ENCODE data around the gene PTDSS2. TPM values are rescaled to one million over a fixed set of nuclear protein-coding genes. Genes with fewer than 3 reads are reported as not detected.

Gene PTDSS2
- total and polyA plus RNA-seq, 2 of the 4 experiments (the other 2 are of a cell fraction) = 23.5 to 26.6 TPM

DNA sequence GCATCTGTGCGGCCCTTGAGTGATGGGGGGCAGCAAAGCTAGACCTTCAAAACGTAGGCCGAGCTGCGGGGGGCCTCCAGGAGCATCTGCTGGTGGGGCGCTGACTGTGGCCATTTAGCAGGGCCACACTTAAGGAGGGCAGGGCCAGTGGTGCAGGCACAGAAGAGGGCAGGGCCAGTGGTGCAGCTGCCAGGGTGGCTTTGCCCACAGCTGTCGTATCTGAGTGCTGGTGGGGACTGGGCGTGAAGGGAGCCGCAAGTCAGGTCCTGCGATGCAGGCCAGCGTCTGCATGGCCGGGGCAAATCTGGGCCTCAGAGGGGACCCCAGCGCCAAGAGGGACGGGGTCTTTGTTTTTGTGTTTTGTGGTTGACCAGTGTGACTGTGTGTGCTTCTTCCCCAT, 29.2 kb downstream of the PTDSS2 start:
- dilution Hi-C loops (cut with HindIII; ENCODE audit: low sequenced_read_pairs, unreplicated experiment) = no loop called here
- no peak overlapping the region for H3K4ac ChIP-seq (ENCODE audit: low read depth, low read length)
- no peak overlapping the region for H3K56ac ChIP-seq (ENCODE audit: extremely low read depth, insufficient read depth, low read length)
- H4K5ac ChIP-seq (ENCODE audit: low read depth, low read length) = no peak overlapping the region
- no peak overlapping the region for H2AK9ac ChIP-seq (replicated peaks; ENCODE audit: low read depth, low read length, poor library complexity)
- no peak overlapping the region for H3K14ac ChIP-seq (replicated peaks; ENCODE audit: low read depth, low read length)
- H3K18ac ChIP-seq (ENCODE audit: low read depth, low read length) = no peak overlapping the region
- ChIA-PET POLR2A (ENCODE audit: unreplicated experiment) (no interaction called here), CTCF (no interaction called here)
- no TSS peak for BruUV-seq (replicated peaks)
- in situ Hi-C loops (cut with MboI; ENCODE audit: low sequenced_read_pairs) = no loop called here
- H3K9me3 ChIP-seq (ENCODE audit: control insufficient read depth, insufficient read depth, low read length) = no peaks in the 10 kb centered on the region
- no peak for ATAC-seq (ENCODE audit: low read depth)
- no peaks in the 10 kb centered on the region for H3K27me3 ChIP-seq (ENCODE audit: control insufficient read depth, insufficient read depth, low read length)
- DNase-seq = no peak
- H2BK120ac ChIP-seq (ENCODE audit: low read depth, low read length) = no peak overlapping the region
- intact Hi-C loops (cut with micrococcal nuclease) = no loop called here
- H3K9me1 ChIP-seq (ENCODE audit: insufficient read depth, low read length) = peaks cover 6% of the 10 kb centered on the region
- no peak overlapping the region for H3K27ac ChIP-seq (ENCODE audit: insufficient read depth, low read length)
- no peak overlapping the region for H2BK15ac ChIP-seq (ENCODE audit: low read depth, low read length)
- WGBS, 2 experiments (ENCODE audit: extremely low coverage in 2 of 2, insufficient read length in 1 of 2) = 93% methylated on average over 4 of the region's 13 CpGs; no CpG with 5 or more reads in 1 of the 2 experiments
- H4K20me1 ChIP-seq (ENCODE audit: insufficient read depth, low read length) = peaks cover 8% of the 10 kb centered on the region
- no peak overlapping the region for H3K23ac ChIP-seq (ENCODE audit: low read depth, low read length)
- H2AK5ac ChIP-seq (ENCODE audit: low read depth, low read length) = no peak overlapping the region
- H3K4me3 ChIP-seq (ENCODE audit: insufficient read depth, low read depth, low read length) = no peak overlapping the region
- no peaks in the 10 kb centered on the region for H3K4me1 ChIP-seq (ENCODE audit: control insufficient read depth, insufficient read depth, low read length)
- no peak overlapping the region for H4K91ac ChIP-seq (ENCODE audit: insufficient read depth, low read depth, low read length)
- peaks cover 5% of the 10 kb centered on the region for H3K36me3 ChIP-seq (ENCODE audit: control insufficient read depth, insufficient read depth, low read length)
- peaks cover 27 to 38% of the 10 kb centered on the region in 2 experiments for H3K79me1 ChIP-seq (ENCODE audit: low read depth in 1 of 2, low read length in 2 of 2)
- TF ChIP-seq RFX5 (IDR thresholded peaks at IDR 0.05; ENCODE audit: low read depth, low read length) = no peak
- TF ChIP-seq CEBPB (IDR thresholded peaks at IDR 0.05; ENCODE audit: low read depth, low read length) = no peak
- TF ChIP-seq NFE2L2 (IDR thresholded peaks at IDR 0.05; ENCODE audit: low read depth, low read length) = no peak
- TF ChIP-seq FOS (IDR thresholded peaks at IDR 0.05; ENCODE audit: low read depth, low read length) = no peak
- TF ChIP-seq, protein P1, sequence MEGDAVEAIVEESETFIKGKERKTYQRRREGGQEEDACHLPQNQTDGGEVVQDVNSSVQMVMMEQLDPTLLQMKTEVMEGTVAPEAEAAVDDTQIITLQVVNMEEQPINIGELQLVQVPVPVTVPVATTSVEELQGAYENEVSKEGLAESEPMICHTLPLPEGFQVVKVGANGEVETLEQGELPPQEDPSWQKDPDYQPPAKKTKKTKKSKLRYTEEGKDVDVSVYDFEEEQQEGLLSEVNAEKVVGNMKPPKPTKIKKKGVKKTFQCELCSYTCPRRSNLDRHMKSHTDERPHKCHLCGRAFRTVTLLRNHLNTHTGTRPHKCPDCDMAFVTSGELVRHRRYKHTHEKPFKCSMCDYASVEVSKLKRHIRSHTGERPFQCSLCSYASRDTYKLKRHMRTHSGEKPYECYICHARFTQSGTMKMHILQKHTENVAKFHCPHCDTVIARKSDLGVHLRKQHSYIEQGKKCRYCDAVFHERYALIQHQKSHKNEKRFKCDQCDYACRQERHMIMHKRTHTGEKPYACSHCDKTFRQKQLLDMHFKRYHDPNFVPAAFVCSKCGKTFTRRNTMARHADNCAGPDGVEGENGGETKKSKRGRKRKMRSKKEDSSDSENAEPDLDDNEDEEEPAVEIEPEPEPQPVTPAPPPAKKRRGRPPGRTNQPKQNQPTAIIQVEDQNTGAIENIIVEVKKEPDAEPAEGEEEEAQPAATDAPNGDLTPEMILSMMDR (conservative IDR thresholded peaks at IDR 0.05; ENCODE audit: low read depth, low read length) = no peak
- TF ChIP-seq, protein P2, sequence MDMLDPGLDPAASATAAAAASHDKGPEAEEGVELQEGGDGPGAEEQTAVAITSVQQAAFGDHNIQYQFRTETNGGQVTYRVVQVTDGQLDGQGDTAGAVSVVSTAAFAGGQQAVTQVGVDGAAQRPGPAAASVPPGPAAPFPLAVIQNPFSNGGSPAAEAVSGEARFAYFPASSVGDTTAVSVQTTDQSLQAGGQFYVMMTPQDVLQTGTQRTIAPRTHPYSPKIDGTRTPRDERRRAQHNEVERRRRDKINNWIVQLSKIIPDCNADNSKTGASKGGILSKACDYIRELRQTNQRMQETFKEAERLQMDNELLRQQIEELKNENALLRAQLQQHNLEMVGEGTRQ (IDR thresholded peaks at IDR 0.05; ENCODE audit: low read depth, low read length) = no peak
- no peak for TF ChIP-seq POLR2A (IDR thresholded peaks at IDR 0.05; ENCODE audit: low read depth, low read length)
- TF ChIP-seq MXI1 (IDR thresholded peaks at IDR 0.05; ENCODE audit: borderline replicate concordance, low read depth, low read length) = no peak
- TF ChIP-seq BHLHE40 (IDR thresholded peaks at IDR 0.05; ENCODE audit: low read depth, low read length) = no peak
- no peak for TF ChIP-seq MAFK (IDR thresholded peaks at IDR 0.05; ENCODE audit: low read depth, low read length)
- no peak for TF ChIP-seq RCOR1 (IDR thresholded peaks at IDR 0.05; ENCODE audit: insufficient replicate concordance, low read length)
- TF ChIP-seq, protein P3, sequence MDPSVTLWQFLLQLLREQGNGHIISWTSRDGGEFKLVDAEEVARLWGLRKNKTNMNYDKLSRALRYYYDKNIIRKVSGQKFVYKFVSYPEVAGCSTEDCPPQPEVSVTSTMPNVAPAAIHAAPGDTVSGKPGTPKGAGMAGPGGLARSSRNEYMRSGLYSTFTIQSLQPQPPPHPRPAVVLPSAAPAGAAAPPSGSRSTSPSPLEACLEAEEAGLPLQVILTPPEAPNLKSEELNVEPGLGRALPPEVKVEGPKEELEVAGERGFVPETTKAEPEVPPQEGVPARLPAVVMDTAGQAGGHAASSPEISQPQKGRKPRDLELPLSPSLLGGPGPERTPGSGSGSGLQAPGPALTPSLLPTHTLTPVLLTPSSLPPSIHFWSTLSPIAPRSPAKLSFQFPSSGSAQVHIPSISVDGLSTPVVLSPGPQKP (IDR thresholded peaks at IDR 0.05; ENCODE audit: borderline replicate concordance, low read depth, low read length) = no peak
- H2AFZ ChIP-seq (replicated peaks; ENCODE audit: low read length, poor library complexity) = no peak overlapping the region
- H3K9ac ChIP-seq (ENCODE audit: low read depth, low read length) = no peak overlapping the region
- H2BK20ac ChIP-seq (ENCODE audit: low read depth, low read length) = no peak overlapping the region
- no peak overlapping the region for H2BK5ac ChIP-seq (ENCODE audit: low read depth, low read length, poor library complexity, severe bottlenecking)
- H3K4me2 ChIP-seq (ENCODE audit: low read depth, low read length) = no peak overlapping the region
- H4K8ac ChIP-seq (ENCODE audit: low read depth in 2 of 2, low read length in 2 of 2) = no peak overlapping the region
